Thyroid gland (tissue), 4 donors: ENCODE results near the gene PSMB8. TPM values are rescaled to one million over a fixed set of nuclear protein-coding genes. Genes with fewer than 3 reads are reported as not detected.
"Not testable (repeated sequence)": the region's sequence is repeated elsewhere in the genome, so short reads cannot be mapped to it uniquely, and the experiment has no call there.

ENCODE experiments used
- DNase-seq, 2 donors: peaks; one replicate each; pipeline ENCODE4 v3.0.0-alpha.2; 2019
- H3K27ac ChIP-seq, 3 donors: fragments of 200-600 bp; sonication (generic); 1 replicate in 2 of 3; 2 replicates in 1 of 3; pipeline ENCODE4 v1.5.1; 2016 to 2019; ENCODE audit warnings: mild to moderate bottlenecking in 1 of 3, moderate library complexity in 1 of 3
- H3K27me3 ChIP-seq: fragments of 200-600 bp; sonication (generic); one replicate; pipeline ENCODE4 v1.5.1; 2019
- H3K36me3 ChIP-seq, 2 donors: fragments of 200-600 bp; sonication (generic); one replicate each; pipeline ENCODE4 v1.5.1; 2016 to 2019
- H3K4me1 ChIP-seq, 2 donors: fragments of 200-600 bp; sonication (generic); one replicate each; pipeline ENCODE4 v1.5.1; 2017 to 2019
- H3K4me3 ChIP-seq, 3 donors: fragments of 200-600 bp; sonication (generic); replicated peaks in 1 of 3; 1 replicate in 2 of 3; 2 replicates in 1 of 3; pipeline ENCODE4 v1.5.1; 2016; ENCODE audit warnings: mild to moderate bottlenecking in 1 of 3
- H3K9me3 ChIP-seq: fragments of 200-600 bp; sonication (generic); one replicate; pipeline ENCODE4 v1.5.1; 2017
- CTCF ChIP-seq, 6 experiments: fragments of 200-600 bp in 3 of 6; fragments of 450-650 bp in 3 of 6; sonication (generic) in 3 of 6; IDR thresholded peaks; one replicate each; pipeline ENCODE4 v1.5.1; 2016 to 2019; ENCODE audit warnings: antibody characterized with exemption in 6 of 6, mild to moderate bottlenecking in 2 of 6, inconsistent platforms in 1 of 6, moderate library complexity in 1 of 6
- POLR2A ChIP-seq, 2 donors: fragments of 450-650 bp; IDR thresholded peaks; one replicate each; pipeline ENCODE4 v1.6.1; 2017; ENCODE audit warnings: antibody characterized with exemption in 2 of 2, mild to moderate bottlenecking in 2 of 2, moderate library complexity in 1 of 2
- WGBS, 2 donors: methylation state at CpG; one replicate each; pipeline ENCODE4 v1.1.5; 2017; 5-methylcytosine and 5-hydroxymethylcytosine counted together
- intact Hi-C: fragments of 100-400 bp; cut with DNase I; formaldehyde crosslinking; loops from one replicate; pipeline ENCODE4 v1.15.1; 2023
- total RNA-seq, 4 donors: library from RNA; depleted of rRNA; stranded (reverse); fragments of >200 nt; gene quantifications; one replicate each; pipeline ENCODE4 v1.2.3, GENCODE V29; 2016

PSMB8 gene
- total RNA-seq, 4 donors from 2014 or later, result 27.1 to 46.1 (median 36.3) TPM

- intact Hi-C loops, result no loop called here
- no peak for TF ChIP-seq POLR2A (IDR thresholded peaks at IDR 0.05)
- TF ChIP-seq CTCF (IDR thresholded peaks at IDR 0.05), result no peak
- no peaks in the 10 kb centered on the region for H3K36me3 ChIP-seq
- DNase-seq, result no peak
- no peaks in the 10 kb centered on the region for H3K27me3 ChIP-seq
- 89 to 93% methylated on average over 2 of the region's 2 CpGs for WGBS, 2 donors
- no peak overlapping the region for H3K27ac ChIP-seq
- no peaks in the 10 kb centered on the region for H3K4me1 ChIP-seq
- H3K9me3 ChIP-seq, result no peaks in the 10 kb centered on the region
- no peak overlapping the region for H3K4me3 ChIP-seq
Measured at GRCh38 chr6:32815996-32816395, 27.9 kb downstream of the PSMB8 start.

- no peaks in the 10 kb centered on the region for H3K4me1 ChIP-seq
- H3K9me3 ChIP-seq, result no peaks in the 10 kb centered on the region
- H3K27me3 ChIP-seq, result no peaks in the 10 kb centered on the region
- no peaks in the 10 kb centered on the region for H3K36me3 ChIP-seq
- WGBS, 2 donors, result 85 to 92% methylated on average over 5 of the region's 5 CpGs
- no peak for TF ChIP-seq POLR2A (IDR thresholded peaks at IDR 0.05)
- no peak for TF ChIP-seq CTCF (IDR thresholded peaks at IDR 0.05)
- intact Hi-C loops, result no loop called here
- H3K4me3 ChIP-seq, result no peak overlapping the region
- no peak overlapping the region for H3K27ac ChIP-seq
- DNase-seq, result no peak
Measured at GRCh38 chr6:32815115-32815514, 28.7 kb downstream of the PSMB8 start.

- no peaks in the 10 kb centered on the region for H3K27me3 ChIP-seq
- no peak overlapping the region for H3K27ac ChIP-seq
- WGBS, 2 donors, result 92 to 100% methylated on average over 2 of the region's 2 CpGs
- no peak for DNase-seq
- no peaks in the 10 kb centered on the region for H3K9me3 ChIP-seq
- no peaks in the 10 kb centered on the region for H3K4me1 ChIP-seq
- no peak overlapping the region for H3K4me3 ChIP-seq
- H3K36me3 ChIP-seq, result no peaks in the 10 kb centered on the region
- intact Hi-C loops, result no loop called here
- no peak for TF ChIP-seq POLR2A (IDR thresholded peaks at IDR 0.05)
- no peak for TF ChIP-seq CTCF (IDR thresholded peaks at IDR 0.05)
Measured at GRCh38 chr6:32814145-32814544, 29.7 kb downstream of the PSMB8 start.

- no peaks in the 10 kb centered on the region for H3K4me1 ChIP-seq
- H3K36me3 ChIP-seq, result no peaks in the 10 kb centered on the region
- DNase-seq, result no peak
- H3K4me3 ChIP-seq, result no peak overlapping the region
- no peaks in the 10 kb centered on the region for H3K27me3 ChIP-seq
- TF ChIP-seq POLR2A (IDR thresholded peaks at IDR 0.05), result no peak
- no peak for TF ChIP-seq CTCF (IDR thresholded peaks at IDR 0.05)
- H3K27ac ChIP-seq, result no peak overlapping the region
- WGBS, 2 donors, result 0% methylated on average over 1 of the region's 1 CpG
- H3K9me3 ChIP-seq, result no peaks in the 10 kb centered on the region
- intact Hi-C loops, result no loop called here
Measured at GRCh38 chr6:32809171-32809570, 34.7 kb downstream of the PSMB8 start.

- H3K9me3 ChIP-seq, result no peaks in the 10 kb centered on the region
- DNase-seq, result no peak
- no peaks in the 10 kb centered on the region for H3K36me3 ChIP-seq
- no peaks in the 10 kb centered on the region for H3K27me3 ChIP-seq
- no peaks in the 10 kb centered on the region for H3K4me1 ChIP-seq
- 82 to 93% methylated on average over 4 to 5 of the region's 5 CpGs for WGBS, 2 donors
- no peak for TF ChIP-seq POLR2A (IDR thresholded peaks at IDR 0.05)
- no peak for TF ChIP-seq CTCF (IDR thresholded peaks at IDR 0.05)
- H3K4me3 ChIP-seq, result no peak overlapping the region
- intact Hi-C loops, result no loop called here
- no peak overlapping the region for H3K27ac ChIP-seq
Measured at GRCh38 chr6:32807020-32807580, 36.7 kb downstream of the PSMB8 start.

- intact Hi-C loops, result not testable (repeated sequence)
Measured at GRCh38 chr6:32805404-32805803, 38.4 kb downstream of the PSMB8 start.

More at GRCh38 chr6:32805404-32805803, 38.4 kb downstream of the PSMB8 start:
- not testable (repeated sequence) for H3K27ac ChIP-seq, H3K9me3 ChIP-seq, H3K27me3 ChIP-seq, H3K4me1 ChIP-seq, H3K36me3 ChIP-seq, H3K4me3 ChIP-seq, DNase-seq
